GM18508 (cell line): Measurements from ENCODE around the gene FGD6.
"Not testable (repeated sequence)": the region's sequence is repeated elsewhere in the genome, so short reads cannot be mapped to it uniquely, and the experiment has no call there.

Experiments
- ATAC-seq: cut with Tn5 transposase; IDR thresholded peaks from one replicate; pipeline ENCODE4 v1.9.1; 2021; ENCODE audit warnings: moderate number of reproducible peaks; ENCODE audit not compliant: insufficient read depth, unreplicated experiment

The FGD6 gene

DNA sequence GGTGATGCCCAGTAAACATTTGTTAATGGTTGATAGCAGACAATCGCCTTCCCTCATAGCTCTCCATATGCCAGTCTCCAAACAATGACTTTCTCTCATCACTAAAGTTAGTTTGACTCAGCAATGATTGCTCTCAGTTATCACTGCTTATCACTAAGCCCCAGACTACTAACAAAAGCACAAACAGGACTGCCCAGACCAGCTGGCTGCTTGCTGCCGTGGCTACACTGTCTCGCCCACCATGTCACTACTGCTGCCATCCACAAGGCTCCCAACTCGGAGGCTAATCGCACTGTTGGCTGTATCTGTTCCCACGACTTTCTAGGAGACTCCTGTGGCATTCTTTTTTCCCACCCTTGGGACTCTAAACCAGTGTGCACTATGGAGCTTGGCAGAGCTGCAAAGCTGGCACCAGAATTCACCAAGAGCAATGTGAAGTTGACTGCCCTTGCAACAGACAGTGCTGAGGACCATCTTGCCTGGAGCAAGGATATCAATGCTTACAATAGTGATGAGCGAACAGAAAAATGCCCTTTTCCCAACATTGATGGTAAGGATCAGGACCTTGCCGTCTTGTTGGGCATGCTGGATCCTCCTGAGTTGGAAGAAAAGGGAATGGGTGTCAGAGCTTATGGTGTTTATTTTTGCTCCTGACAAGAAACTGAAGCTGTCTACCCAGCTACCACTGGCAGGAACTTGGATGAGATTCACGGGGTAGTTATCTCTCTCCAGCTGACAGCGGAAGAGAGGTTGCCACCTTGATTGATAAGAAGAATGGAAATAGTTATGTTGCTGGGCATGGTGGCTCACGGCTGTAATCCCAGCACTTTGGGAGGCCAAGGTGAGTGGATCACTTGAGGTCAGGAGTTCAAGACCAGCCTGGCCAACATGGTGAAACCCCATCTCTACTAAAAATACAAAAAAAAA lies 116.7 kb downstream of the FGD6 start:
- ATAC-seq, result no peak

- ATAC-seq, result no peak
Measured at GRCh38 chr12:95099270-95099790, 117.9 kb downstream of the FGD6 start.

DNA sequence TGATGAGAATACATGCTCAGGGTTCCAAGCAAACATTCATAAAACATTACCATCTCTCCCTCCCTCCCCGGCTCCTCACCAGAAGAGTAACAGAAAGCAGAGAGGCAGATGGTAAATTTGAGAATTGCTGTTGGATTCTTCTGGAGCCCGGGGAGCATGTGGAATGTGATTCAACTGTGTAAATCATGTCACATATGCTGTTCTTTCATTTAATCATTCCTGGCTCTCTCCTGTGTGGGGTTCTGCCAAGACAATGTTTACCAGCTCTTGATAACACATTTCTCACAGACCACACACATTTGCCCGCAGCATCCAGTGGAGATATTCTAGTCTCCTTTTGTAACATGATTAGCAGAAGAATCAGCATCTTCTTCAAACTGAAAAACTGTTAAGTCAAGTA lies 120.4 kb downstream of the FGD6 start:
- no peak for ATAC-seq

DNA sequence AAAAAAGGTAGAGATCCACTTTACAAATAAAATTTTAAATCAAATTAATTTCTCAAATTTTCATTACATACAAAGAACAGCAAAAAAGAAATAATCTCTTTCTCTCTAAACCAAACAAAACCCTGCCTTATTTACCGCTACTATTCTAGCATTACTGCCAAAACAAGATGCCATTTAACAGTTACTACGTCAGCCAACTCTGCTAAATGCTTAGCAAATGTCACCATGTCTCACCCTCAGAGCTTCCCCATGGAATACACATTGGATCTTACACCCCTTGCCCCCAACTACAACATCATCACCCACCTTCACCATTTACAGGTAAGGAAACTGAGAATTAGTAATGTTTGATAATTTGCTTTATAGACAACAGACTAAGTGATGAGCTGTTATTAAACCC lies 120.9 kb downstream of the FGD6 start:
- ATAC-seq, result no peak

DNA sequence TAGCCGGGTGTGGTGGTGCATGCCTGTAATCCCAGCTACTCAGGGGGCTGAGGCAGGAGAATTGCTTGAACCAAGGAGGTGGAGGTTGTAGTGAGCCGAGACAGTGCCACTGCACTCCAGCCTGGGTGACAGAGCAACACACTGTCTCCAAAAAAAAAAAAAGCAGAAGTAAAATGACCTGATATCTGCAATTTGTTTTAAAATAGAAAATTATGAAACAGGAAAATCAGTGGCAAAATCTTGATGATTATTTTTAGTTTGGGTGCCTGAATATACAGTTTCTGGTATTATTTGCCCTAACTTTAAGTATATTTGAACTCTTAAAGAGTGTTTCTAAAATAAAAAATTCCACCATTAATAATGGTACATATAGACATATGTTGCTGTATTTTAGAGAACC lies 121.4 kb downstream of the FGD6 start:
- ATAC-seq, result not testable (repeated sequence)

GRCh38 chr12:95089462-95089861 lies 127.8 kb downstream of the FGD6 start:
- no peak for ATAC-seq

DNA sequence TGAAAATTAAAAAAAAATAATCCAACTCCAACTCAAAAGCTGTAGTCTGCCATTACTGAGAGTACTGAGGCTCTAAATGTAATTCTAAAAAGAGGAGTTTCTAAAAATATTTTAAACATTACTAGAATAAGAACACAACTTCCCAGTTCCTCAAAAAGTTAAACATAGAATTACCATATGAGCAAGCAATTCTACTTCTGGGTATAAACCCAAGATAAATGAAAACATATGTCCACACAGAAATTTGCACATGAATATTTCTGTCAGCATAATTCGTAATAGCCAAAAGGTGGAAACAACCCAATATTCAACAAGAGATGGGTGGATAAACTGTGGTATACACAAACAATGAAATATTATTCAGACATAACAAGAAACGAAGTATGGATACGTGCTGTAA lies 128.9 kb downstream of the FGD6 start:
- peak; percentile 67 for ATAC-seq

DNA sequence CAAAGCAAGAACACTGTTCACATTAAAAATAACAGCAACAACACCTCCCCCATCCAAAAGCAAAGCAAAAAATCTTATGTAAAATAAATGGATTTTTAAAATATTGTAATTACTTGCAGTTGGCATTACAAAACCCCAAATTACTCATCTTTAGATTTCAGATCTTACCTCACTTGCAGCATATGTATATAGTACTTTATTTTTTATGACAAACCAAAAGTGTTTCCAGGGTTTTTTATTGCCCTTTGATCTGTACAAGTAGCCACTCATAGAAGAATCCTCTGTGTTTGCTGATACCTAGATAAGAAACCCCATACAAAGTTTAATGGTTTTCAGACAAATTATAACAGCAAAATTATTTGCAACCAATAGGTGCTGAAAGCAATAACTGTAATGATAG lies 131.7 kb downstream of the FGD6 start:
- ATAC-seq, result no peak

DNA sequence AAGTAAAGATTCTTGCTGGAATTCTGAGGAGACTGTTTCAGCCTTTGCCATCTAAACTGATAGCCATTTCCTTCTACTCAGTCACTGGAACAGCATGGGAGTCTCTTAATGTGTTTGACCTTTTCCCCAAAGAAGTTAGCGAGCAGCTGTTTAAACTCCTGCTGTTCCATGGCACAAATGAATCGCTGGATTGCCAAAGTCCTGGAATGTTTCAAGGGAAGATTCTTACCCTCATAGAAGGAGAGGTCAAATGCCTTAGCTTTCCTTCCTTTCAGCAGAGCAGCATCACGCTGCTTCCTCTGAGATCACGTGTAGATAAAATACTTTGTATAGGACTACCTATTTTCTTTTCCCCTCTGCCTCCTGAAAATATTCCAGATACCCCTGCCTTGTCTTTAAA lies 133.3 kb downstream of the FGD6 start:
- ATAC-seq, result no peak

DNA sequence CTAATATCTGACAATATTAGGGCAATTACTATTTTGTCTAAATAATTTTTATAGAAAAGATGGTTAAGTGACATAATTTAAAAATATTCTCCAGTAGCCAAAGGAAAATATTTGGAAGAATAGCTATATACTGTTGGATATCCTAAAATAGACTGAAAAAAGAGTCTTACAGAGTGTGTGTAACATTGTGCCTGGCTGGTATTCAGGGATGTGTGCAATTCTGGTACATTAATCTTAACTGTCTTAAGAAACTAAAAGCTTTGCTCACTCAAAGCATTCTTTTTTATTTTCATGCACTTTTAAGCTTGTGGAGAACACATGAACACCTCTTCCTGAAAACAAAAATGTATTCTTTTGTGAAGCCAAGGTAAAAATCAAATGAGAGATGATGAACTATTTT lies 133.8 kb downstream of the FGD6 start:
- ATAC-seq, result no peak

DNA sequence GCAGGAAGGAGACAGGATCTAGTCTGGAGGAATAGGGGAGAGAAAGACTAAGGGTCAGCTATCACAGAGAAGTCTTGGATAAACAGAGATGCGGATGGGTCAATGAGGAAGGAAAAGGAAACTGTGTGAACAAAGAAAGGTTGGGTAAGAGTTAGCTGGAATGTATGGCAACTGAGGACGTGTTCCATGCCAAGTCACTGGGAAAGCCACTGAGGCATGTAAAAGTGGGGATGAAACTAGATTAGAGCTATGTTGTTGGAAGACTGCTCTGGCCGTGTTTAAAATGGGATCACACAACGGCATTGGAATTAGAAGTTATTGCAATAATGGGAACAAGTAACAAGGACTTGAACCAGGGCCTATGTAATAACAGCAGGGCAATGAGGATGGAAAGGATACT lies 139.9 kb downstream of the FGD6 start:
- no peak for ATAC-seq

- no peak for ATAC-seq
Measured at GRCh38 chr12:95074766-95075165, 142.5 kb downstream of the FGD6 start.

GRCh38 chr12:95073698-95074520 lies 143.4 kb downstream of the FGD6 start:
- ATAC-seq, result peak; percentile 86

- peak; percentile 5 for ATAC-seq
Measured at GRCh38 chr12:95072900-95073697, 144.2 kb downstream of the FGD6 start, which contains the start of gene NR2C1. NR2C1 (minus strand) TSS chr12:95073618; CDS start chr12:95067384, 6,234 bp downstream.

GRCh38 chr12:95070378-95070777 lies 146.9 kb downstream of the FGD6 start:
- ATAC-seq, result no peak

DNA sequence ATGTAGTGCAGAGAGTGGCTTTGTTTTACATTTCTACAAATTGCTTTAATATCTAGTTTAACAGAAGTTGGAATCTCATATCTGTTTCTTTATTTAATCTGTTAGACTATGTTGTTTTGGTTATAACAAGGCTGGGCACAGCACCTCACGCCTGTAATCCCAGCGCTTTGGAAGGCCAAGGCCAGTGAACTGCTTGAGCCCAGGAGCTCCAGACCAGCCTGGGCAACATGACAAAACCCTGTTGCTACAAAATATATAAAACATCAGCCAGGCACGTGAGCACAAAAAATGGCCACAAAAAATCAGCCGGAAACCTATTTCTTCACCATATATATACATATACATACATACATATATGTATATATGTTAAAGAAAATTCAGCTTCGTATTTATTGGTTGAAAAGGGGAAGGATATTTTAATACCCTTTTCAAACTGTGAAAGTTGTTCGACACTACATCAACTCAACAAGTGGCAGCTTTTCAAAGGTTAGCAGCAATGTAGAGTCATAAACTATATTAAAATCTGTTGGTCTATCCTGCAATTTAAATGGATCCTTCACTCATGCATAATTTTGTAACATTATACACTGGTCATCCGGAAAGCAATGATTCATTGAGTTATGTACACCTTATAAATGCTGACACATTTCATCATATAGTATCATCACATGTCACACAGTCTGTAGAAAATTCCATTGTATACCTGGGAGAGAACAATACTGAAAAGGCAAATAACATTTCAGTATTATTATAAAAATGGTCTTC lies 151.0 kb downstream of the FGD6 start:
- ATAC-seq, result no peak

DNA sequence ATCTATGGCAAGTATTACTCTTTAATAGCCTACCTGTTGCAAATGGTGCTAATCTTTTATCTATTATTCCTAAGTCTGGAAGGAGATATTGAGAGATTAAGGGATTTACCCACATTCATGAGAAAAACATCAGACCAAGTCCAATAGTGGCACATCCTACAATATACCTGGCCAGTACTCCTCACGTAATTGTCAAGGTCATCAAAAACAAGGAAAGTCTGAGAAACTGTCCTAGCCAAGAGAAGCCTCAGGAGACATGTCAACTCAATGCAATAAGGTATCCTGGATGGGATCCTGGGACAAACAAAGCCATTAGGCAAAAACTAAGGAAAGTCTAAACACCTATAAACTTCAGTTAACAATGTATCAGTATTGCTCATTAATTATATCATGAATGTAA lies 156.3 kb downstream of the FGD6 start:
- ATAC-seq, result no peak

- ATAC-seq, result no peak
Measured at GRCh38 chr12:95059984-95060383, 157.3 kb downstream of the FGD6 start.

- no peak for ATAC-seq
Measured at GRCh38 chr12:95057424-95057823, 159.8 kb downstream of the FGD6 start.

DNA sequence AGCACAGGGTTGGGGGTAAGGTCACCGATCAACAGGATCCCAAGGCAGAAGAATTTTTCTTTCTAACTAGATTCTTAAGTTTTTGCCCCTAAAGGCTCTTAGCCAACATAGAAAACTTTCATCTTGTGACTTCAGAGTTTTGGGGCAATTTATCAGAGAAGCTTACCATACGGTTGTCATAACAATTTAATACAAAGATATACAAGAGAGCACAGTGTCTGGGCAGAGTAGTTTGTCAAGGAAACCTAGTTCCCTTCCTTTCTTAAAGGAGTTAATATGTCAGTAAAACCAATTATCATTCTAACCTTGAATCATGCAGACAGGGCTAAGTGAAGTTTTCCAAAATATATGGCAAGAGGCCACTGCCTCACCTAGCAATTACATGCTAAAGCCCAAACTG lies 162.2 kb downstream of the FGD6 start:
- no peak for ATAC-seq
